Measurements from ENCODE around the gene WNK1.
A peak's percentile ranks its signal among the peaks of the same experiment; 100 is the strongest.
"Not testable (repeated sequence)": the region's sequence is repeated elsewhere in the genome, so short reads cannot be mapped to it uniquely, and the experiment has no call there.

WNK1 gene

GRCh38 chr12:749751-750270, 2.6 kb upstream of the WNK1 start:
- DNase-seq: peak; percentile 36

GRCh38 chr12:750366-751191, 1.8 kb upstream of the WNK1 start:
- DNase-seq: no peak

- peak; percentile 87 for DNase-seq
Observed at GRCh38 chr12:751192-751998, 984 bp upstream of the WNK1 start.

- DNase-seq: no peak
Observed at GRCh38 chr12:752695-753610, 574 bp downstream of the WNK1 start.

GRCh38 chr12:753611-754472, 1.5 kb downstream of the WNK1 start:
- DNase-seq: no peak

- DNase-seq: no peak
Observed at GRCh38 chr12:754473-754820, 2.1 kb downstream of the WNK1 start.

- DNase-seq: no peak
Observed at GRCh38 chr12:754851-755562, 2.6 kb downstream of the WNK1 start.

- DNase-seq: no peak
Observed at GRCh38 chr12:759628-760027, 7.2 kb downstream of the WNK1 start.

GRCh38 chr12:761256-761655, 8.9 kb downstream of the WNK1 start:
- DNase-seq: no peak

- DNase-seq: no peak
Observed at GRCh38 chr12:765840-766239, 13.5 kb downstream of the WNK1 start.

- no peak for DNase-seq
Observed at GRCh38 chr12:768434-768833, 16.1 kb downstream of the WNK1 start.

GRCh38 chr12:770479-770878, 18.1 kb downstream of the WNK1 start:
- DNase-seq: no peak

- DNase-seq: no peak
Observed at GRCh38 chr12:772056-772697, 19.8 kb downstream of the WNK1 start.

GRCh38 chr12:774051-774614, 21.8 kb downstream of the WNK1 start:
- DNase-seq: no peak

- DNase-seq: not testable (repeated sequence)
Observed at GRCh38 chr12:775973-776771, 23.8 kb downstream of the WNK1 start.

GRCh38 chr12:776772-777373, 24.5 kb downstream of the WNK1 start:
- not testable (repeated sequence) for DNase-seq

- no peak for DNase-seq
Observed at GRCh38 chr12:777550-778047, 25.2 kb downstream of the WNK1 start.

GRCh38 chr12:778615-779014, 26.2 kb downstream of the WNK1 start:
- no peak for DNase-seq
